ENCODE results near the gene MLH1.

The MLH1 gene

DNA sequence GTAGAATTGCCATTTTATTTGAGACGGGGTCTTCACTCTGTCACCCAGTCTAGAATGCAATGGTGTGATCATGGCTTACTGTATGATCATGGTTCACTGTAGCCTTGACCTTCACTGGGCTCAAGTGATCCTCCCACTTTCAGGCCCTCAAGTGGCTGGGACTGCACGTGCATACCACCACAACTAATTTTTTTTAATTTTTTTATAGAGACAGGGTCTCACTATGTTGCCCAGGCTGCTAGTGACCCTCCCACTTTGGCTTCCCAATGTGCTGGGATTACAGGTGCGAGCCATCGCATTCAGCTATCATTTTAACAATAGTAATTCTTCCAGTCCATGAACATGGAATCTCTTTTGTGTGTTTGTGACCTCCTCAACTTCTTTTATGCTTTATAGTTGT is 12.3 kb upstream of the MLH1 start:
- no peak for DNase-seq (ENCODE audit: low read depth)

DNA sequence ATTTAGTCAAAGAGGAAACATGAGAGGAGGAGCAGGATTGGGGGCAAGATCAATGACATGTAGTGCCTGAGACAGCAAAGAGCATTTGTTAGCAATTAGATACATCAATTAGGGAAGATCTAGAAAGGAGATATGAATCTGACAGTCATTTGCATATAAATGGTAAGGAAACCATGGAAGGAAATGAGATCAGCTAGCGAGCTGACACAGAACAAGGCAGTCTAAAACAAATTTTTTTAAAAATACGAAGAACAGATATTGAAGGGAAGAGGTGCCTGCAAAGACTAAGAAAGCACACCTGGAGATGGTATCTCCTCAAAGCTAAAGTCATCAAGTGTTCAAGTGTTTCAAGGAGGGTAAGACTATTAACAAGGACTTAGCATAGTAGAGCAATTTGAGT is 5.0 kb upstream of the MLH1 start:
- DNase-seq (ENCODE audit: low read depth) = no peak

- DNase-seq (ENCODE audit: low read depth) = no peak
These were observed 4.3 kb upstream of the MLH1 start for GRCh38 chr3:36989005-36989404.

DNA sequence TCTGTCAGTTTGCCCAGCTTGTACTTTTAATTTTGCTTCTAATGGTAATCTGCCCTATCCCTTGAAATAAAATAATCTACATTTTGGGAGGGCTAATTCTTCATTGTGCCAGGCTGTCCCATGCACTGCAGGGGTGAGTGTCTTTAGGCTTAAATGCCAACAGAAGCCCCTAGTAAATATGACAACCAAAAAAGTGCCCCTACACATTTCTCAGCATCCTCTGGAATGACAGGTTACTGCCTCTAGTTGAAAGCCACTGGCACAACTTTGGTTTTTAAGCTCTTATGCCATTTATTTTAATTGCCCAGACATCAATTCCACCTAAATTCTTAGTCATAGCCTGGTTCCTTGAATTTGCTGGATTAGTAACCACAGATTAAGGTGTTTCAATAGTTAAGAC is 3.8 kb upstream of the MLH1 start:
- no peak for DNase-seq (ENCODE audit: low read depth)

DNA sequence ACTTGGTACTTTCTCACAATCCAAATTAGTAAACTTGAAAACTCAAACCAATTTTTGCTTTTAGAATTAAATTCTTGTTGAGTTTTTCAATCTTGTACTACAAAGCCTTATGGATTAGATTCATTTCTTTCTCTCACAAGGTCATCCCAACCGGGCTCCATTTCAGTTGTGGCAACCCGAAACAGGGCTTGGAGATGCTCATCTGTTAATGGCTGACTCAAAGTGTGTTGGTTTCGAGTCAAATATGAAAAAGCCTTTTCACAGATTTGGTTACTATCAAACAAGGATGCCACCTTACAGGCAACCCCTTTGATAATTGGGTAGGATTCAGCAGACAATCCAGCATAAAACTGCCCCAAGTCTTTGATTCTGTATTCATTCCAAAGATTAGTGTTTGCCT is 2.2 kb upstream of the MLH1 start:
- no peak for DNase-seq (ENCODE audit: low read depth)

DNA sequence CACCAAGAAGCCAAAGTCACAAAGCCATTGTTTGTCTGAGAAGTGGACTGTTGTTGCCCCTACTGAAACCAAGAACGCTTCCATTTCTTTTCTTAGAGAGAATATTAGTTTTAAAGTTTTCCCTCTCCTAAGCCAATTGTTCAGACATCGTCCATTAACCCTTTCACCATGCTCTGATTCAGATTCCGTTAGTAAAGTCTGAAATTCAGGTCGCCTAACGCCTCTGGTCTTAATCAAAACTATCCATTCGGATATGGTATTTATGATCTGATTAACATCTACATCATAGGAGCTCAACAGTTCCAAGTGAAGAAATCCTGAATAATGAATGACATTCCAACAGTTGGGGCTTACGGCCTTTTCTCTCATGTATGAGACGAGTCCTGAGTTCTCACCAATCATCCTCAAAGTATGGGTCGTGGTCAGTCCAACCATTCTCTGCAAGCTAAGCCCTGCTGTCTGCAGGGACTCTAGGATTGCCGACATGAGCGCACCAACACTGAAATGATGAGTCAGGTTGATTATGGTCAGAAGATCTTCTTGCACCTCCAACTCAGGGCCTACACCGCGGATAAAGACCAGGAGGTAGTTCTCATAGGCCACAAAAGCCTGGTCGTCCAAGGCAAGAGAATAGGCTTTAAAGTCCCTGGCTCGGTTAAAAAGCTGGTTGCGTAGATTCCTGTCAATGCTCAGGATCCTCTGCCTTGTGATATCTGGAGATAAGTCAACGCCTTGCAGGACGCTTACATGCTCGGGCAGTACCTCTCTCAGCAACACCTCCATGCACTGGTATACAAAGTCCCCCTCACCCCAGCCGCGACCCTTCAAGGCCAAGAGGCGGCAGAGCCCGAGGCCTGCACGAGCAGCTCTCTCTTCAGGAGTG is 1.2 kb upstream of the MLH1 start:
- DNase-seq (ENCODE audit: low read depth) = no peak

DNA sequence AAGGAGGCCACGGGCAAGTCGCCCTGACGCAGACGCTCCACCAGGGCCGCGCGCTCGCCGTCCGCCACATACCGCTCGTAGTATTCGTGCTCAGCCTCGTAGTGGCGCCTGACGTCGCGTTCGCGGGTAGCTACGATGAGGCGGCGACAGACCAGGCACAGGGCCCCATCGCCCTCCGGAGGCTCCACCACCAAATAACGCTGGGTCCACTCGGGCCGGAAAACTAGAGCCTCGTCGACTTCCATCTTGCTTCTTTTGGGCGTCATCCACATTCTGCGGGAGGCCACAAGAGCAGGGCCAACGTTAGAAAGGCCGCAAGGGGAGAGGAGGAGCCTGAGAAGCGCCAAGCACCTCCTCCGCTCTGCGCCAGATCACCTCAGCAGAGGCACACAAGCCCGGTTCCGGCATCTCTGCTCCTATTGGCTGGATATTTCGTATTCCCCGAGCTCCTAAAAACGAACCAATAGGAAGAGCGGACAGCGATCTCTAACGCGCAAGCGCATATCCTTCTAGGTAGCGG is 452 bp upstream of the MLH1 start, which contains the start of gene EPM2AIP1:
TSS of gene EPM2AIP1 (minus strand) at position 326 of the 520 bp plus-strand sequence. CDS start at position 272, 54 bp downstream.
- no peak for DNase-seq (ENCODE audit: low read depth)

DNA sequence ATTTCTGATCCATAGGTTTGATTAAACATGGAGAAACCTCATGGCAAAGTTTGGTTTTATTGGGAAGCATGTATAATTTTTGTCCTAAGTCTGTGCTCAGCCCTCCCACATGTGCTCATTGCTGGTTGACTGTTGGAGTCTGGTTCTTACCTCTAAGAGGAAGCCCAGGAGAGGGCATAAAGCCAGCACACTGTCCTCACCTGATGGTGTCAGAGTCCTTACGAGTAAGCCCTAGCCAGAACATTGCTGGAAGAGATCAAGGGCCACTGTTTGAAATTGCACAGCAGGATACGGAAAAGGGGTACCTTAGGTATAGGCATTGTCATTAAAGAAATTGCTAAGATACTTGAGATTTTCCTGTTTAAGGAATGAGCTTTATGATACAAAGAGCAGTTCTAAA is 21.3 kb downstream of the MLH1 start:
- no peak for DNase-seq (ENCODE audit: low read depth)

DNA sequence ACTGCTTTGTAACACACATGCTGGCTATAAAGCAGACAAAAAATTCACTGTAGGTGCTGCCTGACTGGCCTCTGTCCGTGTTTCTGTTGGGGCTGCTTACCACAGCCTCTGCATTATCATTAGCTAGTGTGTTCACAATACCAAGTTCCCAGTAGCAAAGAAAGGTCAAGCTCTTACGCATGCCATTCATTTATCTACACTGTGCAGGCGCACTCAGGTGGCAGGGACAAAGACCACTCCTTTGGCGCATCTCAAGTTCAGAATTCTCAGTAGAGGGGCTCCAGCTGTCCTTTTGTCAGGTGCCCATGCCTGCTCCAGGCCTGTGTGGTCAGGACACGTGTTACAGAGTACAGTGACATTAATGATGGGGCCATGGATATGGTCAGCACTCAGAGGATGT is 22.3 kb downstream of the MLH1 start:
- no peak for DNase-seq (ENCODE audit: low read depth)

DNA sequence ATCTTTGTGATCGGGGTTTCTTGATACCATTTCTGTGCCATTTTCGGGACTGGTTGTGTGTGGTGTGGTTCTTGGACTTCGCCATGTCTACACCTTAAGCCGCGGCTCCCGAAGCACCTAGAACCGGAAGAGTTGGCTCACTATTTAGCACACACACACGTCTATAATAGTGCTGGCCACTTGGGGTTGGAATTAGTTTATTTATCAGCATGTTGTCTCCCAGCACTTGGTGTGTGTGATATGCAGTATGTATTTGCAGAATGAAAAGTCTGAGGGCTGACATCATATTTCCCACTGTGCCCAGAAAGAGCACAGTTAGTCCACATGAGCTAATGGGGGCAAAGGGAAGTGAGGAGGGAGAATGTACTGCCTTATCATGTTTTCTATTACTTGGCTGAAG is 23.6 kb downstream of the MLH1 start:
- no peak for DNase-seq (ENCODE audit: low read depth)

- DNase-seq (ENCODE audit: low read depth) = no peak
These were observed 24.4 kb downstream of the MLH1 start for GRCh38 chr3:37017683-37018082.

GRCh38 chr3:37024092-37024491 is 30.8 kb downstream of the MLH1 start:
- no peak for DNase-seq (ENCODE audit: low read depth)

DNA sequence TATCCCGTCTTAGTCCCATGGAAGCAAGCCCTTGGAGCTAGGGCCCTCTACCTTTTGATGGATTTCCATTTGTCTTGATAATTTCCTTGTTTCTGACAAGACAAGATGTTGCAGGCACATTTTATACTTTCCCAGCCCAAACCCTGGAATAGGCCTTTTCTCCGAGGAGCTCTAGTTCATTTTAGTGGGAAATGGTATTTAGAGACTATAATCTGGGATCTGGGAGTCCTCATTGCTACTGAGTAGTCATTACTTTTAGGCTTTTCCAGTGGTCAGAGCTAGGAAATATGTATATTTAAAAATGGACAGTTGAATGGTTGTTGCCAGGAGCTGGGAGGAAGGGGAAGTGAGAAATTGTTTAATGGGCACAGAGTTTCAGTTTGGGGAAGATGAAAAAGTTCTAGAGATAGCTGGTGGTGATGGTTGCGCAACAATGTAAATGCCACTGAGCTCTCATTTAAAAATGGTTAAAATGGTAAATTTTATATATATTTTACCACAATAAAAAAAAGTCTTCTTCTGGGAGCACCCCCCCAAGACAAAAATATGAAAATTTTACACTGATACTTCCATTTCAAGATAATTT is 31.6 kb downstream of the MLH1 start:
- DNase-seq (ENCODE audit: low read depth) = no peak

GRCh38 chr3:37025561-37026335 is 32.4 kb downstream of the MLH1 start:
- no peak for DNase-seq (ENCODE audit: low read depth)

GRCh38 chr3:37026851-37027250 is 33.5 kb downstream of the MLH1 start:
- no peak for DNase-seq (ENCODE audit: low read depth)

DNA sequence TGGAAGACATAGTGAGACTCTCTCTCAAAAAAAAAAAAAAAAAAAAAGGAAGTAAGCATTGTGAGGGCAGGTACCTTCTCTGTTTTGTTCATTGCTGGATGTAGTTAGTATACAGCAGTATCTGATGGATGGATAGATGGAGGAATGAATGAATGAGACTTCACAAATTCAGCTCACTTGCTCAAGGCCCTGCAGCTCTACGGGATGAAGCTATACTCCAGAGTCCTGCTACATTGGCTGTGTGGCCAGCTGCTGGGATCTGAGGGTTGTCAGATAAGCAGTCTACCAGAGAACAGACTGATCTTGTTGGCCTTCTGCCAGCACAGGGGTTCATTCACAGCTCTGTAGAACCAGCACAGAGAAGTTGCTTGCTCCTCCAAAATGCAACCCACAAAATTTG is 35.0 kb downstream of the MLH1 start:
- DNase-seq (ENCODE audit: low read depth) = no peak

DNA sequence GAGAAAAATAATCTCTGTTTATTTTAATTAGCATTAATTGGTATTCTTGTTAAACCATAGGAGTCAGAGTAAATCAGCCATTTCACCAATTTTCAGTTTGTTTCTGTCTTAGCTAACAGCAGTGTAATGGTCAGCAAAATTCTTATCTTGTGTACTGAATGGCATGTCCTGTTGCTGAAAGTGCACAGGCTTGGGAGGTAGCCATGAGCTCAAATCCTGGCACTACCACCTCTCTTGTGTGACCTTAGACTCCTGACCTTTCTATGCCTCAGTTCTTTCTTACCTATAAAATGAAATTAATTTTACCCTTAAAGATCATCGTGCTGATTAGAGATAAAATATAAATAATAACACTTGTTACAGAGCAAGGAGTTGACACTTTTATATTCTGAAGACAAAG is 35.8 kb downstream of the MLH1 start:
- DNase-seq (ENCODE audit: low read depth) = no peak

GRCh38 chr3:37029516-37030163 is 36.3 kb downstream of the MLH1 start:
- DNase-seq (ENCODE audit: low read depth) = no peak

GRCh38 chr3:37030588-37030987 is 37.3 kb downstream of the MLH1 start:
- no peak for DNase-seq (ENCODE audit: low read depth)

DNA sequence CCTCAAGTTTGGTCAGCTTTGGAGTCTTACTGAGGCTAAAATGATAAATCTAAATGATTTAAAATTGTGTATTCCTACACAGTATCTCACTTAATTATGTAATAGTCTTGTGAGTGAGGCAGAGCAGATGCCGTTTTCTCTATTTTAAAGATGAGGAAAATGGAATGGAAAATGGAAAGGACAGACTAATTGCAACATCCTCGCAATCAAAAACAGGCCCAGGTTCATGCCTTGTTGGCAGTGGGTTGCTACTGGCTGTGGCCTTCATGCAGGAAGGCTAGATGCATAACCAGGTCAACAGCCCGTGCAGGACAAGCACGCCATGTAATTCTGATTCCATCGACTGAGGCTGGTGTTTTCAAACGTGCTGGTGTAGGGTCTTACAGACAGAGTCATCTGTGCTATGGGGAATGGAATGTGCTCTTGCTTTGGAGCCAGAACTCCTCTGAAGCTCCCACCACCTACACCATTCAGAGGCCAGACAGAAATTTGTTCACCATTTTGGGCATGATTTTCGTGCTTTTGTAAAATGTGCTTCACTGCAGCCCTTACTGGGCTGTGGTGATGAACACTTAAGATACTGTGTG is 37.9 kb downstream of the MLH1 start:
- no peak for DNase-seq (ENCODE audit: low read depth)

- no peak for DNase-seq (ENCODE audit: low read depth)
These were observed 39.6 kb downstream of the MLH1 start for GRCh38 chr3:37032961-37033360.

DNA sequence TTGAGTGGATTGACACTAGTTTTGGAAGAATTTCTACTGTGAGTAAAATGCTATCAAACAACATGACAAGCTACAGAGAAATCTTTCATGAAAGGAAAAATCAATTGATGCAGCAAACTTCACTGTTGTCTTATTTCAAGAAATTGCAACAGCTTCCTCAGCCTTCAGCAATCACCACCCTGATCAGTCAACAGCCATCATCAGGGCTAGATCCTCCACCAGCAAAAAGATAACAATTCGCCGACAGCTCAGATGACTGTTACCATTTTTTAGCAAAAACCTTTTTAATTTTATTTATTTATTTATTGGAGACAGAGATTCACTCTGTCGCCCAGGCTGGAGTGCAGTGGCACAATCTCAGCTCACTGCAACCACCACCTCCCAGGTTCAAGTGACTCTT is 44.0 kb downstream of the MLH1 start:
- DNase-seq (ENCODE audit: low read depth) = no peak

Measured in stimulated activated CD8-positive, alpha-beta memory T cell treated with anti-CD3 and anti-CD28 coated beads, Interleukin-12 subunit alpha, Interleukin-12 subunit beta, amount 100 ng/mL, for 4 hours (primary cell).